Transverse colon (tissue), 4 donors: ENCODE measurements around the gene AMOTL2.

ENCODE experiments used
- CTCF ChIP-seq, 5 experiments: fragments of 200-600 bp in 3 of 5; fragments of 450-650 bp in 2 of 5; sonication (generic) in 3 of 5; IDR thresholded peaks; 1 replicate in 2 of 5; 2 replicates in 3 of 5; pipeline ENCODE4 v1.5.1; 2016 to 2017; ENCODE audit warnings: antibody characterized with exemption in 5 of 5, inconsistent platforms in 3 of 5, mild to moderate bottlenecking in 2 of 5, moderate library complexity in 1 of 5
- EP300 ChIP-seq: sonication (generic); formaldehyde crosslinking; IDR thresholded peaks from one replicate; pipeline ENCODE4 v1.6.1; 2017; ENCODE audit warnings: antibody characterized with exemption, low read depth
- POLR2A ChIP-seq: fragments of 450-650 bp; IDR thresholded peaks from one replicate; pipeline ENCODE4 v1.6.1; 2016; ENCODE audit warnings: antibody characterized with exemption, mild to moderate bottlenecking, moderate library complexity
- POLR2AphosphoS5 ChIP-seq, 3 donors: sonication (generic); formaldehyde crosslinking; IDR thresholded peaks; one replicate each; pipeline ENCODE4 v1.6.1; 2016; ENCODE audit warnings: antibody characterized with exemption in 3 of 3

DNA sequence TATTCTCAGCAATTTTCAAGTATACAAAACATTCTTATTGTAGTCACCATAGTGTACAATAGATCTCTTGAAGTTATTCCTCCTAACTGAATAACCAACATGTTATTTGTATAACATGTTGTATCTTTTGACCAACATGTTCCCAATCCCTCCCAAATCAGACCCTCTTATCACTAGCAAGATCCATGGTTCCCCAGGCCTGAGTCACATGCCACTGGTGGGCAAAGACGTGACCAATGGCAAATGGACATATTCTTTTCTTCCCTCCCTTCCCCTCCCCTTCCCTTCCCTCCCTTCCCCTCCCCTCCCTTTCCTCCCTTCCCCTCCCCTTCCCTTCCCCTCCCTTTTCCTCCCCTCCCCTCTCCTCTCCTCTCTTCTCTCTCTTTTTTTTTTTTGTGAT is 45.4 kb downstream of the AMOTL2 start:
- no peak for TF ChIP-seq POLR2A
- no peak for TF ChIP-seq CTCF (IDR thresholded peaks at IDR 0.05)
- TF ChIP-seq POLR2AphosphoS5 (IDR thresholded peaks at IDR 0.05): no peak
- TF ChIP-seq EP300: no peak
